ENCODE measurements around the gene SLC1A2.

GRCh38 chr11:35304386-35304775, 115.0 kb downstream of the SLC1A2 start:
- TF ChIP-seq CTCF (IDR thresholded peaks at IDR 0.05): no peak
- TF ChIP-seq EZH2phosphoT487 (IDR thresholded peaks at IDR 0.05): no peak
- TF ChIP-seq EZH2 (IDR thresholded peaks at IDR 0.05): no peak

All from neural progenitor cell (in vitro differentiated cells).